Measurements from ENCODE around the gene STAMBPL1.
A peak's percentile ranks its signal among the peaks of the same experiment; 100 is the strongest.

STAMBPL1 gene

GRCh38 chr10:88895250-88895649 is 15.2 kb downstream of the STAMBPL1 start:
- DNase-seq = no peak

- no peak for DNase-seq
These were observed 16.4 kb downstream of the STAMBPL1 start for GRCh38 chr10:88896372-88896993.

- DNase-seq = peak; percentile 36
These were observed 17.2 kb downstream of the STAMBPL1 start for GRCh38 chr10:88896994-88897853.

- DNase-seq = no peak
These were observed 18.7 kb downstream of the STAMBPL1 start for GRCh38 chr10:88898727-88899126.

- DNase-seq = no peak
These were observed 19.8 kb downstream of the STAMBPL1 start for GRCh38 chr10:88899886-88900285.

GRCh38 chr10:88901206-88901983 is 21.4 kb downstream of the STAMBPL1 start:
- DNase-seq = peak; percentile 76

- no peak for DNase-seq
These were observed 22.1 kb downstream of the STAMBPL1 start for GRCh38 chr10:88901984-88902789.

- no peak for DNase-seq
These were observed 23.7 kb downstream of the STAMBPL1 start for GRCh38 chr10:88903715-88904114.

- DNase-seq = no peak
These were observed 26.9 kb downstream of the STAMBPL1 start for GRCh38 chr10:88906921-88907320.

GRCh38 chr10:88908194-88908593 is 28.1 kb downstream of the STAMBPL1 start:
- no peak for DNase-seq

GRCh38 chr10:88911116-88911515 is 31.1 kb downstream of the STAMBPL1 start:
- no peak for DNase-seq

GRCh38 chr10:88911851-88912250 is 31.8 kb downstream of the STAMBPL1 start:
- no peak for DNase-seq

- DNase-seq = no peak
These were observed 33.1 kb downstream of the STAMBPL1 start for GRCh38 chr10:88913127-88913526.

GRCh38 chr10:88913788-88914187 is 33.7 kb downstream of the STAMBPL1 start:
- no peak for DNase-seq

GRCh38 chr10:88915781-88916180 is 35.7 kb downstream of the STAMBPL1 start:
- no peak for DNase-seq

GRCh38 chr10:88916231-88916630 is 36.2 kb downstream of the STAMBPL1 start:
- DNase-seq = no peak

GRCh38 chr10:88916986-88917385 is 36.9 kb downstream of the STAMBPL1 start:
- no peak for DNase-seq

GRCh38 chr10:88918191-88918905 is 38.3 kb downstream of the STAMBPL1 start:
- DNase-seq = no peak

- DNase-seq = no peak
These were observed 39.0 kb downstream of the STAMBPL1 start for GRCh38 chr10:88919041-88919440.

- DNase-seq = no peak
These were observed 40.2 kb downstream of the STAMBPL1 start for GRCh38 chr10:88920198-88920597.

GRCh38 chr10:88920986-88921593 is 41.0 kb downstream of the STAMBPL1 start:
- no peak for DNase-seq

- DNase-seq = no peak
These were observed 42.0 kb downstream of the STAMBPL1 start for GRCh38 chr10:88922041-88922440.

Measured in activated CD4-positive, alpha-beta T cell treated with anti-CD3 and anti-CD28 coated beads, Interleukin-2, amount 50 U/mL, for 16 hours (primary cell).